COLO829 (cell line): ENCODE data around the gene VPS54.

ENCODE experiments used
- DNase-seq: peaks from one replicate; pipeline ENCODE4 v3.0.0; 2012; ENCODE audit warnings: low spot score

VPS54 gene, protein sequence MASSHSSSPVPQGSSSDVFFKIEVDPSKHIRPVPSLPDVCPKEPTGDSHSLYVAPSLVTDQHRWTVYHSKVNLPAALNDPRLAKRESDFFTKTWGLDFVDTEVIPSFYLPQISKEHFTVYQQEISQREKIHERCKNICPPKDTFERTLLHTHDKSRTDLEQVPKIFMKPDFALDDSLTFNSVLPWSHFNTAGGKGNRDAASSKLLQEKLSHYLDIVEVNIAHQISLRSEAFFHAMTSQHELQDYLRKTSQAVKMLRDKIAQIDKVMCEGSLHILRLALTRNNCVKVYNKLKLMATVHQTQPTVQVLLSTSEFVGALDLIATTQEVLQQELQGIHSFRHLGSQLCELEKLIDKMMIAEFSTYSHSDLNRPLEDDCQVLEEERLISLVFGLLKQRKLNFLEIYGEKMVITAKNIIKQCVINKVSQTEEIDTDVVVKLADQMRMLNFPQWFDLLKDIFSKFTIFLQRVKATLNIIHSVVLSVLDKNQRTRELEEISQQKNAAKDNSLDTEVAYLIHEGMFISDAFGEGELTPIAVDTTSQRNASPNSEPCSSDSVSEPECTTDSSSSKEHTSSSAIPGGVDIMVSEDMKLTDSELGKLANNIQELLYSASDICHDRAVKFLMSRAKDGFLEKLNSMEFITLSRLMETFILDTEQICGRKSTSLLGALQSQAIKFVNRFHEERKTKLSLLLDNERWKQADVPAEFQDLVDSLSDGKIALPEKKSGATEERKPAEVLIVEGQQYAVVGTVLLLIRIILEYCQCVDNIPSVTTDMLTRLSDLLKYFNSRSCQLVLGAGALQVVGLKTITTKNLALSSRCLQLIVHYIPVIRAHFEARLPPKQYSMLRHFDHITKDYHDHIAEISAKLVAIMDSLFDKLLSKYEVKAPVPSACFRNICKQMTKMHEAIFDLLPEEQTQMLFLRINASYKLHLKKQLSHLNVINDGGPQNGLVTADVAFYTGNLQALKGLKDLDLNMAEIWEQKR

DNA sequence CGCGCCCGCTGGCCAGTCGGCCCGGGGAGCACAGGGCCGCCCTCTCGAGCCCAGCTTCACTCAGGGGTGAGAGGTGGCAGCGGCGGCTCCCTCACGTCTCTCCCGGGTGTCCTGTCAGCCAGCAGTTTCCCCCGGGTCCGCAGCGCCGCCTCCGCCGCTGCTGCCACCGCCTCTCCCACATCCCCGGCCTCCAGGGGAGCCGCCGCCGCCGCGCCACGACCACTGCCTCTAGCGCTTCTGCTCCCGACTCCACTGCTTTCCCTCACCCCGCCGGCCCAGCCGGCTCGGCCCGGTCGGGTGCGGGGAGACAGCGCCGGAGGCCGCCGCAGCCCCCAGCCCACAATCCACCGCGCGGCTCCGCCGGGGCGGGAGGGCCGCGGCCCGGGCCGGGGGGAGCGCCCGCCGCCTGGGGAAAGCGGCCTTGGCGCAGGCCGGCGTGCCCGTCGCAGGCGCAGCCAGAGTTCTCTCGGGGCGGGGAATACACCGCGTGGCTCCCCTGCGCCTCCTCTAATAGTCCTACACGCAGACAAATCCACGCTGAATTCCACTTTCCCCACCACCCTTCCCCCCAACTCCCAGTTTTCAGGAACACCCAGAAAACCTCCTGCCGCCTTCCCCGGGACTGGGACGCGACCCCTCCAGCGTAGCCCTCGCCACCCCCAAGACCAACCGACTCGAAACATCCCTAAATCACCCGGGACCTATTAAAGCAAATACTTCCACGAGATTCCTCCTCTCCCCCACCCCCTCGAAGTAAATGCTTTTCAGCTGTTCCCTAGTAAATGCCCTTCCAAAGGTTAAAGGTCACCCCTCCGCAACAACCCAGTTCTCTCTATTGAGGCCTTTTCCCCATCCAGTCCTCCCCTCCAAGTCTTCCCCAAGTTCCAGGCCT lies at the start of gene VPS54:
Gene VPS54, minus strand, starts transcription at position 346 of the 892 bp plus-strand sequence. CDS start 35,429 bp downstream, outside the sequence.
- DNase-seq, result peak; percentile 15

DNA sequence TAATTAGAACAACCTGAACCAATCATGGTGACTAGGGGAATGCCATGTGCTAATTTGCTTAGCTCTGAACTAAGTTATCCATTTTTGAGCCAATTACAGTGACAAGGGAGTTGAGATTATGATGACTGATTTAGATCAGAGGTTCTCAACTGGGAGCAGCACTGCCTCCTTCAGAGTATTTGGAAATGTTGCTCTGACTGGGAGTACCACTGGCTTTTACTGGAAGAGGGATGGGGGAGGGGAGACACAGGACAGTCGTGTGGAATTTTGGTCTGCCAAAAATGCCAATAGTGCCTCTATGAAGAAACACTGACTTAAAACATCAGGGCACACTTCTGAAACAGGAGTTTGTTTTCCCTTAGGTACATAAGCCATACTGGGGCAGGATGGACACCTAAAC lies 48.1 kb upstream of the VPS54 start:
- no peak for DNase-seq

DNA sequence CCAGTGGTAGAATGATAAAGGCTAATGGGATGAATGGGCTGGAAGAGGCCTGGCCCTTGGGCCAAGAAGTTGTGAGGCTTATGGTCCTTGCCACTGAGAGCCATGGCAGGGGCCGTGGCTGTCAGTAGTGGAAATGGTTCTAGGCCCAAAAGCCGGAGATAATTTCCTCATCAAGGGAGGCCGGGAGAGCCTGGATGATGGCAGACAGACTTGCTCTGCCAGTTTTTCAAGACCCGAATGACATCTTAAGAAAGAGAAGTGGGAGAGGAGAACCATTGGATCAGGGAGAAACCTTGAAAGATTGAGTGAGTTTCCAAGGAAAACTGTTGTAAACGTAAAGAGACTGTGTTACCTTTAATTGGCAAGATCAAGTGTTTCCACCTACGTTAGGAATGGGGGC lies 46.3 kb upstream of the VPS54 start:
- no peak for DNase-seq

DNA sequence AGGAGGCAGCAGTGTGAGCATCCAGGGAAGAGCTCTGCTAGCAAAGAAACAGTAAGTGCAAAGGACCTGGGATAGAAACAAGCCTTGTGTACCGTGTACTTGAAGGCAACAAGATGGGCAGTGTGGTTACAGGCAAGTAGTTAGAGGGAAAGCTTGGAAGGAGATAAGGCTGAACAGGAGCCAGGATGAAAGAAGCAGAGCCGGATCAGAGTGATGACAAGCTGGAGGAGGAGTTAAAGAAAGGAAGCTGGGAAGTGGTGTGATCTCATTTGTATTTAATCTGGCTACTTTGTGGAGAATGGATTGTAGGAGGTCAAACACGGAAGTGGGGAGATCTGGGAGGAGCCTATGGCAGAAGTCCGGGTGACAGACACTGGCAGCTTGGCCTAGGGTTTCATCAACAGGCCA lies 44.7 kb upstream of the VPS54 start:
- no peak for DNase-seq

DNA sequence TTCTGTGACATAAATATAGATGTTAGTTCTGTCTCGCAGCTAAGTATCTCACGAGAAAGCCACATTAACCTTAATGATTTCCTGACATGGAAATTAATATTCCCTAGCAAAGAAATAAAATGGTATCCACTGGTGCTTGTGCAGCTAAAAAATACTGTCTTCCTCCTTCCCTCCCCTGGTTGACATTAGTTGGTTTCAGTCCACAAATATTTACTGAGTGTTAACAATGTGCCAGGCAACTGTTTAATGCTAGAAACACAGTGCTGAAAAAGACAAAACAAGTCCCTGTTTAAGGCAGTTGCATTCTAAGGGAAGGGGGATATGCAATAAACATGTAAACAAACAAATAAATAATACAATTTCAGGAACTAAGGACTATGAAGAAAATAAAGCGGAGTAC lies 44.2 kb upstream of the VPS54 start:
- DNase-seq, result no peak

DNA sequence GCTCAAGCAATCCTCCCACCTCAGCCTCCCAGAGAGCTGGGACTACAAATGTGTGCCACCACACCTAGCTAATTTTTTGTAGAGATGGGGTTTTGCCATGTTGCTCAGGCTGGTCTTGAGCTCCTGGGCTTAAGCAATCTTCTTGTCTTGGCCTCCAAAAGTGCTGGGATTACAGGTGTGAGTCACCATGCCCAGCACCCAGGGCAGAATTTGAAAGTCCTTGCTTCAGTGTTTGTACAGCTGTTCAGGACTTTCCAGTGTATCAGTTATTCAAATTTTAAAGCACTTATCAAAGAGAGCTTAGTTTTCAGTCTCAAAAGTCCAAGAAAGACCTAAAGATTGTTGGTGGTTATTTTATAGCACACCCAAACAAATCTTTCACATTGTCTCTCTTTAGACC lies 43.6 kb upstream of the VPS54 start:
- no peak for DNase-seq

DNA sequence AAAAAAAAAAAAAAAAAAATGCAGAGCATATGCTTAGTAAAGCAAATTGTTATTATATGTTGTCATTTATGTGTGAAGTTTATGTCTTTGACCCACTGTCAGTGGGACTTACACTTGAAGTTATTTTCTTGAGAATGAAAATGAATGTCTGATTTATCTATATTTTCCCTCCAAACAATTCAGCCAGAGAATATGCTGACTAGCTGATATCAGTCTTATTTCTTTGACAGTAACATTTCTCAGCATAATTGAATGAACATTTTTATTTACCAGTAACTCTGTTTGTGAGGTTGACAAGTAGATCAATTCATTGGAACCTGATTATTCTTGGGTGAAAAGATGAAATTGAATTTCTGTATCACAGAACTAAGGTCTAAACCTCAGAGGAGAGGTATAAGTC lies 40.0 kb upstream of the VPS54 start:
- no peak for DNase-seq

DNA sequence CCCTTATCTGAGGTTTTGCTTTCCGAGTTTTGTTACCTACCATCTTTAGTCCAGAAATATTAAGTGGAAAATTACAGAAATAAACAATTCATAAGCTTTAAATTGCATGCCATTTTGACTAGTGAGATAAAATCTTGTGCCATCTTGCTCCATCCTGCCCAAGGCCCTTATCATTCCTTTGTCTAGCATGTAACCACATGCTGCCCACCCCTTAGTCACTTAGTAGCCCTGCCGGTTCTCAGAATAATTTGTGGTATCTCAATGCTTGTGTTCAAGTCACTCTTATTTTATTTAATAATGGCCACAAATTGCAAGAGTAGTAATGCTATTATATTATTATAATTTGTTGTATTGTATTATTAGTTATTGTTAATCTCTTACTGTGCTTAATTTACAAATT lies 36.8 kb upstream of the VPS54 start:
- no peak for DNase-seq

DNA sequence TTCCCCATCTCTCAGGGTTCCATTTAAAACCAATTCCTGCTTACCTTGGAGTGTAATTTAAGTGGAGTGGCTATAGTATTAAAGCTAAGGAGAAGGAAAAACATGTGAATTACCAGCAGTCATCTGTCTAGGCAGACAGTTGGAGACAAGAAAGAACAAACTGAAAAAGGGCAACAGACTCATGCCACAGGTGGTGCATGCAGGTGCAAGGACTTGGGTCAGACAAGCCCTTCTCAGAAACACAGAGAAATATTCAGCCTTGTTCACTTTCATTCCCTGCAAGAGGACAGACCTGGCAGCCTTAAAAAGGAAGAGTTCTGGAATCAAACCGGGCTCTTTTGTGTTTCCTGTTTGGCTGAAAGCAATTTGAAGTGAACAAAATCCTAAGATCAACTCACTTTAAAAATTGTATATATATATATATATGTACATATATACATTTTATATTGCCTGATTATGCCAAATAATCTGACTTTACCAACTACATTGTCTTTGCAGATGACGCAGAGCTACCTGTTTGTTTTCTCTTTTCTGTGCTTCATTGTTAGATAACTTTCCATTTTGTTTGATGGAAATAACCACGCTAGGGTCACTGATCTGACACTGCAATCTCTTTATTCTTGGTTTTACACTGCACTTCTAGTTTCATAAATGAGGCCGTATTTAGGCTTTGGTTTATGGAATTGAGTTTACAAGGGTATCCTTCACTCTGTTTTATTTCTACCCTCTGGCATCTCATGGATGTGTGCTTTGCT lies 35.1 kb upstream of the VPS54 start:
- DNase-seq, result no peak

DNA sequence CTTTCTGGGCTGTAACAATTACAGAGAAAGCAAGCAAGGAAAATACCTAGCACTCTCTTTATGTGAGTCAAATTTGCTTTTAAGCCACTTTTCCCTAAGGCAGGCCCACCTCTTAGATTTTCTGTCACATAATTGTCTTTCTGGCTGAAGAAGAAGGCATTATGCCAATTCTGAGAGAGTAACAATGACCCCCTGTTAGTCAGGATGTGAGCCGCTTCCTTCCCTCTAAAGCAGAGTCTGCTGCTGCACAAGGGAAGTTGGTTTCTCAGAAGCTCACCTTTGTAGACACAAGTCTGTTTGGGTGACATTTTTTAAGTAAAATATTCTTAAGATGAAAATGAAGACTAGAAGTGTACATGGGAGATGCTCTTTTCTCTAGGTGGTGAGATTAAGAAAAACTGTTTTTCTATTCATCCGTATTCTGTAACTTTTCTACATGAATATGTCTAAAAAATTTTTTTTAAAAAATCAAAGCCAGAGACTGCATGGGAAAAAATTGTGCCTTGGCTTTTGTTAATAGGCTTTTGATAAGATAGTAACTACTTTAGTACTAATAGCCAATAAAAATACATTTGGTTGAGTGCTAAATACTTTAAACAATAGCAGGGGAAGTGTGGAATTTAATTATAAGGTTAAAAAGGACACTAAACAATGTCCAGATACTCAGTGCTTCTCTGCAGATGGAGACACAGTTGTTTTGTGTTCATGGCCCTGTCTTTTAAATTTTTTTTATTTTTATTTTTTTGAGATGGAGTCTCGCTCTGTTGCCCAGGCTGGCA lies 33.4 kb upstream of the VPS54 start:
- DNase-seq, result peak; percentile 72

DNA sequence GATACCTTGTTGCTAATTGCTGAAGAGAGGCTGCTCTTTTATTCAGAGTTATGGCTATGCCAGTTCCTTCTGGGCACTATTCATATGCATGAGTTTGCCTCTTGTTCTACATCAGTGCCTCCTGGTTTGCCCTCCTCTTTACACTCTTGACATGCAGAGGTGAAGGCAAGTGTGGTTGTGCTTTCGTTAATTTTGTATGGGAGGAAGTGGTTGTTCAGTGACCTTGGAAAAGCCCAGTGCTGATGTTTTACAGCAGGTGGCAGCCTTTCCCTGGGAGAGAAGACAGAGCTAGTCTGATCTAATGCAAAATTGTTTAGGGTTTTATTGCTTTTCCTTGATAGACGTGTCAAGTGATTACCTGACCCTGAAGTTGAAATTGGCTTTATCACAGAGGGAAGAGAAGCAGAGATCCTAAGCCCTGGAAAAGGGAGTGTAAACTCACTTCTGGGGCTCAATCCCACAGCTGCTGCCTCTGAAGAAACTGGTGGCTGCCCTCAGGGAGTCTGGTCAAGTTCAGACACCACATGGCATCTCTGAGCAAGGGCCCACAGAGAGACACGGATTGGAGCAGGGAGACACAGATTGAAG lies 30.5 kb upstream of the VPS54 start:
- peak; percentile 69 for DNase-seq

DNA sequence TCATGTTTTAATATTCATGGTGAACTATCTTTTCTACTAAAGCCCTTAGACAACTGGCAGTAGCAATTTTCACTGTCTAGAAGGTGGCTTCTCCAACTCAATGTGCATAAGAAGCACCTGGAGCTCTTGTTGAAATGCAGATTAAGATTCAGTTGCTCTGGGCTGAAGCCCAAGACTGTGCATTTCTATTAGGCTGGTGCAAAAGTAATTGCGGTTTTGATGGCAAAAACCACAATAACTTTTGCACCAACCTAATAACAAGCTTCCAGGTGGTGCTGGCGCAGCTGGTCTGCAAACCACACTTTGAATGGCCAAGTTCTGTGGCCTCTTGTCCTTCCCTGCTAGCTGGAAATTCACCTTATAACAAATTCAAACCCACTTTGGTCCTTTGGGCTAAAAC lies 26.7 kb upstream of the VPS54 start:
- no peak for DNase-seq

DNA sequence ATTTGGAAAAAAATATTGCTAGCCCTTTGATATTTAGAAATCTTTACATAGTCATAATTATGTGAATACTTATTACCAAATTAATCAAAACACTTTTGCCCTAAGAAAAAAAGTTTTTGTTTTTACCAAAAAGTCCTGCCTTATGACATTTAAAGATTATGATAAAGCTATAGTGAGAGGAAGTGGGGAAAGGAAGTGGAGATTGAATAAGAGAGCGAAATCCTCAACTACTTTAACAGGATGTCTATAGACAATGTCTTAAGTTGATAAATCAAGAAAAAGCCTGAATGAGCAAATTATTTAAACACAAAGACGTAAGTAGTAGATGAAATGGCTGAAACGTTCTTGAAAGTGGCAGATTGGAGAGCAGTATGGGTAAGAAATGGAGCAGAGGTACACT lies 20.9 kb upstream of the VPS54 start:
- no peak for DNase-seq

DNA sequence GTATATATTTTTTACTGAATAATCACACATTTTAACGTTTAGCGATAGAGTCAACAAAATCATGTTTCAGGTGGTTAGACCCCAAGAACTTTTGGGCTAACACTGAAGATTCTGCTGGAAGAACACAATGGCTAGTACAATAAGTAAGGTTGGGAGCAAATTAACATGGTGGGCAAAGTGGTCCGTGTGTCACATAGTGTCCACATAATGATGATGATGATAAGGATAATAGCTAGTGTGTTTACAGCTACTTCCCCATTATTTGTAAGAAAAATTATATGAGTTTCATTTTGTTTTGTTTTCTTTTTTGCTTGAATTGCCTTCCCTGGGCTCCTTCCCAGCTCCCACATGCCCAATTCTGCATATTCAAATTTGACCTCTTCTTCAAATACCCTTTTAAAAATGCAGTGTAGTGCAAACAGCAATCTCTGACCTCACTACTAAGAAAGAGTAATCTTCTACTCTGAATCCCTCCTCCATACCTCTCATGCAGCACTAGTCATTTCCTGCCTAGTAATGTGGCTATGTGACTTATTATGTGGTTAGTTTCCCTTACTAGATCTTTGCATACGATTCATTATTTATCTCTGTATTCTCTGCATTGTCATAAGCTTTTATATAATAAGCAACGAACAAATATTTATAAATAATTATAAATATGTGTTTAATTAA lies 16.9 kb upstream of the VPS54 start:
- DNase-seq, result no peak

DNA sequence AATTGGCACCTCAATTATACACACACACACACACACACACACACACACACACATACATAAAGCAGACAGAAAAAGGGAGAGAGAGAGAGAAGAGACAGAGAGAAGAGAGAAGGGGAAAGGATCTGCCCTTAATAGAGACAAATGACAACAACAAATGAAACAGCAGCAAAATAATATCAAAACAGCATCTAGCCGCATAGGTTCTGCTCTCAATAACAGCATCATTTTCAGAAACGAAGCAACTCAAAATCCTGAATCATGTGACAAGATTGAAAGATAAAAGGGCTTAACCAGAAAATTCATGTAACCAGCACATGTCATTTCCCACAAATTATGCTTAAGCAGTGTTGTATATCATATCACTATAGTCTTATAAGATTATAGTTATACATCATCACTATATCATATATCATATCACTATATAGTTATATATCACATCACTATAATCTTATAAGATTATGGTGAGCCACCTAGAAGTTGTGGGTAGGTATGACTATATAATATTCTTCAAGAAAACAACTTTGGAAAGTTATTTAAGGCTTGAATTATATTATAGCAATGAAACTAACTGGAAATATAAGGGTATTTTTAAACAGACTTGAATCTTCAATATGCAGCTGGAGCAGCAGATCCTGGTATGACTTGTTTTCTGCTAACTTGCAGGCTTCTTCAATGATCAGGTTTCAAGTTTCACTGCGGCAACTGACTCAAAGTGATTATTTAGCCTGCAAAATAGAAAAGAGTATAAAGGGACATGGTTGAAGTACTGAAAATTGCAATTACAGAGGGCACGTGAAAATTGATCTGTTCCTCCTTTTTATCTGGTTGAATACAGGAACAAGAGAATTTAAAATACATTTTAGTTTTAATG lies 16.1 kb upstream of the VPS54 start:
- DNase-seq, result no peak

DNA sequence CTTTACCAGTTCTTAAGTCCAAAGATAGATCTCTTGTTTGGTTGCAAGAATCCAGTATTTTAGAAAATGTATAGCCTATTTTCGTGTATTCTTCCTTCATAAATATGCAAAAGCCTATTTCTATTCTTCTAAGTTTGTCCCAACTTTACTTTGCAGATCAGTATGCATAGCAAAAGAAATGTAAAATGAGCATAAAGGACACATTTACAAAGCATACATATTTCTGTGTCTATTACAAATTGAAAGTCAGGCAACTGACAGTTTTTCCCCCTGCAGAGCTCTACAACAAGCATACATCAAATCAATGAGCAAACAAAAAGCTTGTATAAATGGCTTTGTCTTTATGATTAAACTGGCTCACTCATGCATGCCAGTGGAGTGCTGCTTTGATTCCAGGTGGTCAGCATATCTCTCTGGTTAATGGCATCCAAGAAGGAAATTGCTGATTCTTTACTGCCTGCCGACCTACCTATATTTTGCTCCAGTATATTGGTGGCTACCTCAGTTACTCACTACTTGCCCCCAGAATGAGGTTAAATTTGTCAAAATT lies 10.0 kb upstream of the VPS54 start:
- DNase-seq, result no peak

DNA sequence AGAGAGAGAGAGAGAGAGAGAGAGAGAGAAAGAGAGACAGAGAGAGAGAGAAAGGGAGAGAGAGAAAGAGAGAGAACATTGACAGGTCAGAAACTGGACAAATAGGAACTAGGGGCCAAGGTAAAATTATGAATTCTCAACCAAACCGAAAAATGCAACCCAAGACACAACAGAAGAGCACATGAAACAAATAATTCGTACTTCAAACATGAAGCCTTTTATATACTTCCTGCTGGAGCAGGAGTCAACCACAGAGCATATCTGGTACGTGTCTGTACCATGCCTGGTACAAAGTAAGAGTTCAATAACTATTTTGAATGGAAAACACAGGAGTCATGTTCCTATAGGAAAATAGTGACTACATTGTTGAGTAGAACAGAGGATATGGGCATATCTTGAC lies 6.5 kb upstream of the VPS54 start:
- no peak for DNase-seq

DNA sequence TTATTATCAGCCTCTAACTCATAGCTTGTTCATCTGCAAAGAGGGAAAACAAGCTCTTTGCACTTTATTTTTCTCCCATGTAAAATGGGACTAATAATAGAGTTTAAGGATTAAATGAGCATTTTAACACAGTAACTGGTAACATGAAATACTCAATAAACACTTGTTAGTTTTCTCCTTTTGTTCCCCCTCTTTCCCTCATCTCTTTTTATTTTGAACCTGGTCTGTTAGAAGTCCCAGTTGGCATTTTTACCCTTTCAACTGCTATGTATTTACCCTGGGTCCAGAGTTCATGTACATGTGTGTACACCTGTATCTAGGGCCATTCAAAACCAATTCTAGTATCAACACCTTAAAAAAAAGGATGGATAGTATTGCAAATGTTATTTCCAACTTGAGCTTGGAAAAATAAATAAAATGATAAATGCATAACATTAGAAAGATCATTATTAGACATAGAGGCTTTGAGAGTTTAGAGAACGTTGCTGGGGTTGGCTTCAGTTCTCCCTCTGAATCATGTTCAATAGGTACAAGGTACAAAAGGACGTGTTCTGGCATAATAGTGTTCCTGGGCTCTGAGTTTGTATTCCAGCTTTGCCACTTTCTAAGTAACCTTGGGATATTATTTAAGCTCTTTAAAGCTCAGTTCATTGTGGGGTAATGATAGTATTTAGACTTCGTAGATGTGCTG lies 5.2 kb upstream of the VPS54 start:
- DNase-seq, result no peak
